GM21360 (cell line): ENCODE results near the gene TP53INP2.
"Not testable (repeated sequence)": the region's sequence is repeated elsewhere in the genome, so short reads cannot be mapped to it uniquely, and the experiment has no call there.

Source experiments
- ATAC-seq: cut with Tn5 transposase; IDR thresholded peaks from one replicate; pipeline ENCODE4 v1.9.1; 2021; ENCODE audit warnings: mild to moderate bottlenecking, moderate library complexity; ENCODE audit not compliant: unreplicated experiment

TP53INP2 gene

DNA sequence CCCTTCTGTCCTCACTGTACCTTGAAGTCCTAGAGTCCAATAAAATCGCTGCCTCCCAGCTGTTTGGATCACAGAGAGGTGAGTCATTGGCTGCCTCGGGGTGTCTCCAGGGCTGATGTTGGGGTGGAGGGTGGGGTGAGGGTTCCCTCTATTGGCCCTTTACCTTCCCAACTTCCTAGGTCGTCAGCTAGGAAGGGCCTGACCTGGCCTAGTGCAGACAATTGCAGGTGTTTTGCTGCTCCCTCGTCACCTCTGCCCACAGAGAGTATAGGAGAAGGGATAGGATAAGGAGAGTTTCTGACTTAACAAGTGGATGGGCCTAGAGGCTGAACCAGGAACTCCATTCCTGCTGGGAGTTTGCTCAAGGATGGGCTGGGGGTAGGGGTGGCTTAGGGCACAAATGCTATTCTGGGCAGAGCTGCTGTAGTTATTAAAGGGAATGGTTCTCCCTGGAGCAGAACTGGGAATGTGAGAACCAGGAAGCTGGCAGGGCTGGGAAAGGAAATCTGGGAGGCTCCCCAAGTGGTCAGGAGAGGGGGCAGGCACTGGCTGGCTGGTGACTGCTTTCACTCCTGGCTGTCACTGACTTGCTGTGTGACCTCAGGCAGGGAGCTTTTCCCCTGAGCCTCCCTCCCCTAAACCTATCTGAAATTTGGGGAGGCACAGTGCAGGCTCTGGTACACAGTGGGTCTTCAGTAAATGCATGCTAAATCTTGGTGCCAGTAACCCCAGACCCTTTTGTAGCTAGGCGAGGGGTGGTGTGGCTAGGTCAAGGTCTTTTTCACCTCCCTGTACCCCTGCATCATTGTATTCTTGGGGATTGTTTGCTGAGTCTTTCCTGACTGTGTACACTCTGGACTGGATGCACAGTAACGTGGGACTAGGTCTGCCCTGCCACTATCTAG lies 1.5 kb downstream of the TP53INP2 start:
- no peak for ATAC-seq

DNA sequence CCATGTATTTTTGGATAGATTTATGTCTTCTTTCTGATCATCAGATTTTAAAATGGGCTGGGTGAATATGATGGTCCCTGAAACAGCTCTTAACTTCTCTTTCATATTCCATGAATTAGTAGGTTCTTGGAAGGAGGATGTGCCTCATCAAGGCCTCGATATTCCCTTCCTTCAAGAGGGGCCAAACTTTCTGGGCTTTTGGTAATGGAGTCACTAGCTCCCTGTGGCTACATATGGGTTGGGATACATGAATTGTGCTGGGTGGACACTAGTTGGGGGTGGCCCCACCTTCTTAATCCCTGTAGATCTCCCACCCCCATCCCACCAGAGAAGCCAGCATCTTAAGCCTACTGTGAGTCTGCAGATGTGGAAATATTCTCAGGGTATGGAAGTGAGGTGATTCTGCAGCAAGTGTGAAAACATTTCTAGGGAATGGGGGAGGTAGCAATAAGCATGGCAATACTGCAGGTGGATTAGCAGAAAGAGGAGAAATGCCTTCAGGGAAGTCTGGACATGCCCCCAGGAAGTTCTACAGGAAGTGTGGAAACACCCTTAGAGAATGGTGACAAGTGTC lies 2.2 kb downstream of the TP53INP2 start:
- no peak for ATAC-seq

DNA sequence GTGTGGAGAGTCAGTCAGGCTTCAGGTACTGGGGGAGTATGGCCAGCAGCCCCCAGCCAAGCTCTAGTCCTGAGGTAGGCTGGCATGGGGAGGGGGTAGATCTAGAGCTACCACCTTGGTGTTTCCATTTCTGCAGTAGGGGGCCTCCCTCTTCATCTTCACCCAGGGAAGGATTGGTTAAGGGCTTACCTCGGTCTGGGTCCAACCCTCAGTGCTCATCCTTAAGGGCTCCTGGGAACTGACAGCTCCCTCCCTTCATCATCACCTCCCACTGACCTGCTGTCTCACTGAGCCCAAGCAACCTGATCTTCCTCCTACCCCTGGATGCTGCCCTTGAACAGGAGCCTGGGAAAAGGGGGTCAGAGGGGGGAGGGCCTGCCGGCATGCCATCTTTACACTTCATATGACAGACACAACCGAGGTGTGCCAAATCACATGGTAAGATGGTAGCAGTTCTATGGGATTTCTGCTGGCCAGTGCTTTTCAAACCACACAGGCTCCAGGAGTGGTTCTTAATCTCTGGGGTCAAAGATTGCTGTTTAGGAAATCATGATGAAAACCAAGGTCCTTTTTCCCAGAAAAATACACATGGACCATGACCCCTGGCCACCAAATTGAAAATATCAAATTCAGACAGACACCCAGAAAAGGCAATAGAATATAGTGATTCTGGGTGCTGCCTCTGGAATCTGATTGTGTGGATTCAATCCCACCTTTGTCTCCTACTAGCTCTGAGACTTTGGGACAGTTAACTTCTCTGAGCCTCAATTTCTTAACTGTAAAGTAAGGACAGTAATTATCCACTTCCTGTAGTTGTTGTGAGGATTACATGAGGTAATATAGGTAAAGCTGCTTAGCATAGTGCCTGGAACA lies 3.0 kb downstream of the TP53INP2 start:
- no peak for ATAC-seq

DNA sequence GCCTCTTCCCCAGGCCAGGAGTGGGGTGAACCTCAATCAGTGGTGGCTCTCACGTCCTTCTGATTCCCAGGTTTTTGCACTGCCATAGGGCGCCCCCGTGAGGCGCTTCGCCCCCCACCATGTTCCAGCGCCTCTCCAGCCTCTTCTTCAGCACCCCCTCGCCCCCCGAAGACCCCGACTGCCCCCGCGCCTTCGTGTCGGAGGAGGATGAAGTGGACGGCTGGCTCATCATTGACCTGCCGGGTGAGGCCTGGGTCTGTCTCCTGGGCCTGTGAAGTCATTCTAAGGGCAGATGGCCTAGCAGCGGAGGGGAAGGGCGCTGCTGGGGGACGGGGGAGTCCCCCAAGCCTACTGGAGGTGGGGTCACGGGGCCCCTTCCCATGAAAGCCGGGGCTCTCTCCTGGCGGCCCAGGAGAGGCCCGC lies 4.5 kb downstream of the TP53INP2 start:
- ATAC-seq = no peak

DNA sequence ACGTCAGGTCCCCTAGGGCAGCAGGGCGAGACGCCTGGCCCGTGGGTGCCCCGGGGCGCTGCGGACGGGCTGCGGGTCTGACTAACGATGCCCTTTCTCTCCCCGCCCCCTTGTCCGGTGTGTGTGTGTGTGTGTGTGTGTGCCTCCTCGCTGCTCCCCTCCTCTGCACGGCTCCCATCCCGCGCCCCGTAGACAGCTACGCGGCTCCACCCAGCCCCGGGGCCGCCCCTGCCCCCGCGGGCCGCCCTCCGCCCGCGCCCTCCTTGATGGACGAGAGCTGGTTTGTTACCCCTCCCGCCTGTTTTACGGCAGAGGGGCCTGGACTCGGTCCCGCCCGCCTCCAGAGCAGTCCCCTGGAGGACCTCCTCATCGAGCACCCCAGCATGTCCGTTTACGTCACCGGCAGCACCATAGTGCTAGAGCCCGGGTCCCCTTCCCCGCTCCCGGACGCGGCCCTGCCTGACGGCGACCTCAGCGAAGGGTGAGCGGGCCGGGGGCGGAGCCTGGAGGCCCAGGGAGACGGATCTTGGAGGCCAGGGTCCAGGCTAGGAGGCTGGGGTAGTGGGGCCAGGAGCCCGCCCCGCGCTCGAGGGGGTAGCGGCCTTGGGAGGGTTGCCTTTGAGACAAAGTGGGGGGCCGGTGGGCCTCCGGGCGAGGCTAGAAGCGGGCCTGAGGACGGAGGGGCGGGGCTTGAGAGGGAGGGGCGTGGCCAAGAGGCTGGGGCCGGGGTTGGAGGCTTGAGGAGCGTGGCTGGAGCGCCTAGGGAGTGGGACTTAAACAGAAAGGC lies 5.1 kb downstream of the TP53INP2 start:
- peak; percentile 44 for ATAC-seq

DNA sequence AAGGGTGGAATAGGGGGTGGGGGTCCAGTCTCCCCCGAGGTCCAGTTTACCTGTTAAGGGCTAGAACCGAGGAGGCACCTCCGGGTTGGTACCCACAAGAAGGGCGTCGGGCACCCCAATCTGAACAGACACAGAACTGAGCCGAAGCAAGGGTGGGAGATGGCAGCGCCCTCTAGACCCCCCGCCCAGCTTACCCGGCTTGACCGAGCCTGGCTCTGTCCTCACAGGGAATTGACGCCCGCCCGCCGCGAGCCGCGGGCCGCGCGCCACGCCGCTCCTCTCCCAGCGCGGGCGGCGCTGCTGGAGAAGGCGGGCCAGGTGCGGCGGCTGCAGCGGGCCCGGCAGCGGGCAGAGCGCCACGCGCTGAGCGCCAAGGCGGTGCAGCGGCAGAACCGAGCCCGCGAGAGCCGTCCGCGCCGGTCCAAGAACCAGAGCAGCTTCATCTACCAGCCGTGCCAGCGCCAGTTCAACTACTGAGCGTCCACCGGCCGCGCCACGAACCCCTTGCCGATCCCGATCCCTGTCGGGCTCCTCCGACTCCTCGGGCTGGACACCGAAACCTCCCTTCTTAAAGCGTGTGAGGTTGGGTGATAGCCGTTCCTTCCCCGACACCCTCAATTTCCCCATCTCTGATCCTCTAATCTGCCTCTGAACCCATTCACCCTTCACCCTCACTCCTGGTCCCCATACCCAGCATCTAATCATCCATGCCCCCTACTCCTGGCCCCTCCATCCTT lies 5.9 kb downstream of the TP53INP2 start:
- ATAC-seq = peak; percentile 32

DNA sequence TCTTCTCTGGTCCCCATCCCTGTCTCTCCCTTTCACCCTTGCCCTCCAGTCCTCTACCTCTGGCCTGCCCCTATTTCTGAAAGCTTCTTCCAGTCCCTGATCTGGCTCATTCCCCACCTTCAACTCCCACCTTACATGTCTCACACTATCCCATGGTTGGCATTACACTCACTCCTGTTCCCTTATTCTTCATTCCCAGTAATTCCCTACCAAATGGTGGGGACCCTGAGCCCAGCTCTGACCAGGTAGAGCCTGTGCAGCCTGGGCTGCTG lies 6.4 kb downstream of the TP53INP2 start:
- no peak for ATAC-seq

DNA sequence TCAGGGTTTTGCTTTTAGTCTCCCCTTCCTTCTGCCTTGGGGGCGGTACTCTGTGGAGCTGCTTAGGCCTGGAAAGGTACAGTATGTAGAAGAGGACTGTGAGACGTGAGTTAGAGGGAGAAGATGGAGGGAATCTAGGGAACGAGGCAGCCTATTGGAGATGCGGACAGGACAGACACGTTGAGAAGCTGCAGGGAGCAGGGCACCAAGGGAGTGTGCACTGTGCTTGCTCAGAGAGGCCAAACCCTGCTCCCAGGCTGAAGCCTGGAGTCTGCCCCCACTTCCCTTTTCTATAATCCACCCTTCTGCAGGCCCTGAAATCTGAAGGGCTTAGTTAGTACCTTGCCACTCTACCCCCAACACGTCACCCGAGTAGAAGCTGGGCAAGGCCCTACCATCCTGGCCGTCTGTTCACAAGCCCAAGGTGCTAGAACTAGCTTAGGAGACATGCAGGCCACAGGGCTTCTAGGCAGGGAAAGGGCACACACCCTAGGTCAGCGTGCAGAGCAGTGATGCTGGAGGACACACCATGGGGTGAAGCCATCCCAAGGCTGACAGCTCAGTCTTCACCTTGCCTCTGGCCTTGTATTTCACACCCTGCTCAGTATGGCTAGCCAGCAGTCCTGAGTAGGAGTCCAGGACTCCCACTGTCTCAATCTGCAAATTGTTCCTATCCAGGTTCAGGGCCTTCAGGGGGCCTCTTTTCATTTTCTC lies 6.9 kb downstream of the TP53INP2 start:
- no peak for ATAC-seq

DNA sequence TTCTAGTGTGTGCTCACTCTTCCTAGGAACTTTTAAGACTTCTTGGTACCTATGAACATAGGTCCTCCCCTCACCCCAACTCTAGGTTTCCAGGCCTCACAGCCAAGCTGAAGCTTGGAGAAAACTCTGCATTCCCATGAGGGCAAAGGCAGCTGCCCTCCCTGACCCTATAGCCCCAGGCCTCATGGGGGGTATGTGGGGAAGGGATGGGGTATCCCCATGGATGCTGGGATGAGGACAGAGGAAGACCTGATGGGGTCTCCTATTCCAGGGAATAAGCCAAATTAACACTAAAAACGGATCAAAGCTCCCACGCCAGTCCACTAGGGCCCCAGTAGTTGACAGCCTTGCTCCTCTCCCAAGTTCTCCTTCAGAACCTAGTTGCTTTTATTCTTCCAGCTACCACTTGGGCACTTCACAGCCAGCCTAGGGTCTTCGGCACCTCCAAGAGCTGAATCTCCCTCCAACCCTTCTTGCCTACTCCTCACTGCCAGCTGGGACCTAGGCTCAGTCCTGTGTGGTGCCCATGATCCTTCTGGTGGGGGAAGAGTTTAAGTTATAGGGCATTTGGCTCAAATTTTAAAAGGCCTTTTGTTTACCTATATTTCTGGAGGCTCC lies 7.8 kb downstream of the TP53INP2 start:
- no peak for ATAC-seq

DNA sequence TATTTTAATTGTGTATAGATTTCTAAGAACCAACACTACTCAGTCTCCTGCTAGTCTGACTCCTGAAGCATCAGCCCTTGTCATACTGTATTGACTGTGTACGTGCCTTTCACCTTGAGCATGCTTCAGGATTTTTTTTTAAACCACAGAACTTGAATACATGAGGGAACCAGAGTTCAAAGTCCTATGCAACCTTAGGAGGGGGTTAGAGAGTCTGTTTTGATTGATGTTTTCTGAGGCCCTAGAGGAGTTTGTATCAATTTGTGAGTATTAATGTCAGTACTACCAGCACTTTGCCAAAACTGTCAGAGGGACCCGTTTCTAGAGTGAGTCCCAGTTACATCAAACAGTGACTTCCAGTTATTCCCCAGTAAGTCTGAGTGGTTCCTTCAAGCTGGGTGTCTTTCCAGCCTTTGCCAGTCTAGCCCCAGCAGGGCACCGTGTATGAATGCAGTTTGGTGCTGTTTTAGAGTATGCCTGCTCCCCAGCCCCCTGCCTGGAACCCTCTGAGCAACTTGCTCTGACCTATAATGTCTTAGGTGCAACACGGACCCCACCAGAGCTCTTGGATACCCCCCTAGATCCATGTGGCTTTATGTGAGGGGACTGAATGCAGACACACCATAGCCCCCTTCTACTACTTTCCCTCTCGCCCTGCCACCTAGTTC lies 8.5 kb downstream of the TP53INP2 start:
- ATAC-seq = no peak

DNA sequence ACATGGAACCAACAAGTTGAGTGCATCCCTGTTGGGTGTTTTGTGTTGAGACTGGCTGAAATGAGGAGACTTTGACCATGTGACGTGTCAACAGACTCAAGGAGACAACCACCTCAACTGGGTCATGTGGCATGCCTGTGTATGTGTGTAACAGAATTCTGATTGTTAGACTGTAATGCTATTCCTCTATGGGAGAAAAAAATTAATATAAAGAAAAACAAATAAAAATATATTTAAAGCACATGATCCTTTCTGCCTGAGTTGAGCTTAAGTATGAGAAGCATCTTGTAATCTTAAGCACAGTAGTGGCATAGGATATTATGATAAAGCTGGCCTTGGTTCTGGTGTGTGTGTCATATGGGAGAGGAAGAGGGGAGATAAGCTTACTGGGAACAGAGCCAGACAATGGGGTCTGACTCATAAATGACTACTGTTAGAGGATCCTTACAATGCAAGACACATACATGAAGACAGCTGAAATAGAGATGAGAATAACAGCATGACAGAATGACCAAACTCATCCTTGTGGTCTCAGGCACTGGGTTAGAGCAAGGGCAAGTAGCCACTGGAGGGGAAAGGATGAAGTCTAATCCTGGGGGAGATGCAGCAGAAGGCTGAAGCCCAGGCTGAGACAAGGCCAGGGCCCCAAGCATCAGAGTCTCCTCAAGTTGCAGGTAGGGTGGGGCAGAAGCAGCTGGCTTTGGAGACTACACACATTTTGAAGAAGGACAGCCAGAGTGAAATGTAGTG lies 9.2 kb downstream of the TP53INP2 start:
- no peak for ATAC-seq

DNA sequence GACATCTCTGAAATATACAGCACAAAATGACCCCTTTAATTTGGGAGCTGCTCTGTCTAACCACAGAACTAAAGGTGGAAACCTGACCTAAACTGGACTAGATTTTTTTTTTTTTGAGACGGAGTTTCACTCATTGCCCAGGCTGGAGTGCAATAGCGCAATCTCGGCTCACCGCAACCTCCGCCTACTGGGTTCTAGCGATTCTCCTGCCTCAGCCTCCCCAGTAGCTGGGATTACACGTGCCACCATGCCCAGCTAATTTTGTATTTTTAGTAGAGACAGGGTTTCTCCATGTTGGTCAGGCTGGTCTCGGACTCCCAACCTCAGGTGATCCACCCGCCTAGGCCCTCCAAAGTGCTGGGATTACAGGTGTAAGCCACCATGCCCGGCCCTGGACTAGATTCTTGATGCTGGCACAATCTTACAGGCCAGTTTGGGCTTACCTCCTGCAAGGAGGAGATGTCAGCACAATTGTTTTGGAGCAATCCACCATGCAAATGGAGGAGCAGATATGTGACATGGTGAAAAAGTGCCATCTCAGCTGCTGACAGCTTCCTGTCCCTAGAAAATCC lies 9.9 kb downstream of the TP53INP2 start:
- ATAC-seq = not testable (repeated sequence)

DNA sequence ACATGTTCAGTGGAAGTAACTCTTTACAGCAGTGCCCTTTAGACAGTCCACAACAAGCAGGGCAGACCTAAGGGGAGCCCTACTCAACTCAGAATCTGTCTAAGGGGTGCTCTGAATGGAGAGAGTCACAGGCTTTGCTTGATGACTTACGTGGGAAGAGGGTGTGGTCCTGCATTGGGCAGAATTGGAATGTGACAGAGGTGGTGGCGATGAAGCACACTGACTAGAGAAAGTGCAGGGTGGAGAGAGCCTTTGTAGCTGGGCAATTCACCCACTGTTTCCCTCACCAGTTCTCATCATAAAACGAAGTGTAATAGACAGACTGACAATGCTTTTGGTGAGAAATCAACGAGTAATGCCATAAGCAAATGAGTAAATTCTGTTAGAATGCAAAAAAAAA lies 11.2 kb downstream of the TP53INP2 start:
- ATAC-seq = no peak

DNA sequence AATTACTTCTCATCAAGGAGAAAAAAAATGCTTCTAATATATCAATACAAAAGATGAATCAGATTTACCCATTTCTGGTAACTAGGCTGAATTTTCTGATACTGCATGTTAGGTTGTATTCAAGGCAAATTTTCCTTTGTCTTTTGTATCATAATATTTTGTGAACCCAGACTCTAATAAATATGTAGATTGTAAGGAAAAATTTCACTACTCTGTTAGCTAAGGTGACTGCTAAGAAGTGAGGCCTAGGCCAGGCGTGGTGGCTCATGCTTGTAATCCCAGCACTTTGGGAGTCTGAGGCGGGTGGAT lies 12.7 kb downstream of the TP53INP2 start:
- no peak for ATAC-seq

DNA sequence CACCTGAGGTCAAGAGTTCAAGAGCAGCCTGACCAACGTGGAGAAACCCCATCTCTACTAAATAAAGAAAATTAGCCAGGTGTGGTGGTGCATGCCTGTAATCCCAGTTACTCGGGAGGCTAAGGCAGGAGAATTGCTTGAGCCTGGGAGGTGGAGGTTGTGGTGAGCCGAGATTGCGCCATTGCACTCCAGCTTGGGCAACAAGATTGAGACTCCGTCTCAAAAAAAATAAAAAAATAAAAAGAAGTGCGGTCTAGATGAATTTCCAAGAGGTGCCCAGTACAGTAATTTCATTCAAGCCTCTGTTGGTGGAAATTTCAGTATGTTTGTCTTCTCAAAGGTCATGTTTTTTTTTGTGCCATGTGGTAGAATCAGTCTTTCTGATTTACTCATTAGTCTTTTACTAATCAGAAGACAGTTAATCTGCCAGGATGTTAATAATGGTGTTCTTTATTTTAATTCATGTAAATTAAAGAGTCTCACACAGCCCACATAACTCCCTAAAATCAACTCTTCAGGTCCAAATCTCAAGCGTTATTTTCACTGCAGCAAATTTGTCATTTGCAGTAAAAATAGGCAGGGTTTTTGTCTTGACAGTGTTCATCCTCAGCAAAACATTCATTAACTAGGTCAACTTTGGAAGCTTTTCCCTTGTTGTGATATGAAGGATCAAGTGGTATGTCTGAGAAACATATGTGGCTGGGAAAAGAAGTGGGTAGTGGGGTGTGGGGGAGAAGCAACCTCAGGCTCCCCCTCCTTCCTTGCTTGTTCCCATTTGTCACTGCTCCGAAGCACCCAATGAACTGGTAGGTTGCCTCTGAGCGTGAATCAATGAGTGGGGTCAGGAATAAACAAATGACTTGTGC lies 13.3 kb downstream of the TP53INP2 start:
- ATAC-seq = no peak

DNA sequence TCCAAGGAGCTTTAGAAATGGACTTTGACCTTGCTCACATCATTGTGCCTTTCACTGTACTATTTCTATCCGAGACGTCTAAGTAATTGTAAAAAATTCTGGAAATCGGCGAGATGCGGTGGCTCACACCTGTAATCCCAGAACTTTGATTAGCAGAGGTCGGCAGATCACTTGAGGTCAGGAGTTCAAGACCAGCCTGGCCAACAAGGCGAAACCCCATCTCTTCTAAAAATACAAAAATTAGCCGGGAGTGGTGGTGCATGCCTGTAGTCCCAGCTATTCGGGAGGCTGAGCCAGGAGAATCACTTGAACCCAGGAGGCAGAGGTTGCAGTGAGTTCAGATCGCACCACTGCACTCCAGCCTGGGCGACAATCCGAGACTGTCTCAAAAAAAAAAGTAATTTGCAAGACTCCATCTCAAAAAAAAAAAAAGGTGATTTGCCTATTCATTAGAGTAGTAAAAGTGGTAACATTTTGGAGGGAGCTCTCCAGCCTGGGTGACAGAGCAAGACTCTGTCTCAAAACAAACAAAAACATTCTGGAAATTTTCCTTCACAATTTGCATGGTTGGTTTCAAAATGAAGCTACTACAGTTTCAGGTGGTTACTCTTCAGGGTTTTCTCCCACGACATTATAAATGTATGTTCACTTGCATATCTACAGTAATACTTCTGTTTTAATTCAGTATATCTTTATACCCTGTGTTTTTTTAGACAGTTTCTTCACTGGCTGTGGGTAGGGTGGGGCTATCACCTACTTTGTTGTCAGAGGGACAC lies 15.3 kb downstream of the TP53INP2 start:
- peak; percentile 82 for ATAC-seq
